ENCODE results near the gene HECW1. TPM values are rescaled to one million over a fixed set of nuclear protein-coding genes. Genes with fewer than 3 reads are reported as not detected.

The HECW1 gene
- total RNA-seq, 4 donors from 2014 or later, result 1.2 to 3.9 (median 2.0) TPM

- H3K36me3 ChIP-seq, result no peaks in the 10 kb centered on the region
- H3K4me1 ChIP-seq, result no peaks in the 10 kb centered on the region
- H3K27me3 ChIP-seq, result no peaks in the 10 kb centered on the region
- H3K9me3 ChIP-seq, result no peaks in the 10 kb centered on the region
- no peak overlapping the region for H3K27ac ChIP-seq
- intact Hi-C loops (cut with DNase I; ENCODE audit: low total_unique reads), result no loop called here
- no peak for DNase-seq
- no peak for ATAC-seq
- H3K4me3 ChIP-seq, result no peak overlapping the region
- TF ChIP-seq, protein P1, sequence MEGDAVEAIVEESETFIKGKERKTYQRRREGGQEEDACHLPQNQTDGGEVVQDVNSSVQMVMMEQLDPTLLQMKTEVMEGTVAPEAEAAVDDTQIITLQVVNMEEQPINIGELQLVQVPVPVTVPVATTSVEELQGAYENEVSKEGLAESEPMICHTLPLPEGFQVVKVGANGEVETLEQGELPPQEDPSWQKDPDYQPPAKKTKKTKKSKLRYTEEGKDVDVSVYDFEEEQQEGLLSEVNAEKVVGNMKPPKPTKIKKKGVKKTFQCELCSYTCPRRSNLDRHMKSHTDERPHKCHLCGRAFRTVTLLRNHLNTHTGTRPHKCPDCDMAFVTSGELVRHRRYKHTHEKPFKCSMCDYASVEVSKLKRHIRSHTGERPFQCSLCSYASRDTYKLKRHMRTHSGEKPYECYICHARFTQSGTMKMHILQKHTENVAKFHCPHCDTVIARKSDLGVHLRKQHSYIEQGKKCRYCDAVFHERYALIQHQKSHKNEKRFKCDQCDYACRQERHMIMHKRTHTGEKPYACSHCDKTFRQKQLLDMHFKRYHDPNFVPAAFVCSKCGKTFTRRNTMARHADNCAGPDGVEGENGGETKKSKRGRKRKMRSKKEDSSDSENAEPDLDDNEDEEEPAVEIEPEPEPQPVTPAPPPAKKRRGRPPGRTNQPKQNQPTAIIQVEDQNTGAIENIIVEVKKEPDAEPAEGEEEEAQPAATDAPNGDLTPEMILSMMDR (IDR thresholded peaks at IDR 0.05 in 4 of 5, conservative IDR thresholded peaks at IDR 0.05 in 1 of 5), result peak in 4 of 5 experiments; percentile 30 to 58 (median 36)
- no peak for TF ChIP-seq POLR2A (IDR thresholded peaks at IDR 0.05)
- in situ Hi-C loops (cut with MboI; ENCODE audit: low sequenced_read_pairs in 4 of 4), result no loop called here
Observed at GRCh38 chr7:43439631-43440401, 327.4 kb downstream of the HECW1 start.

DNA sequence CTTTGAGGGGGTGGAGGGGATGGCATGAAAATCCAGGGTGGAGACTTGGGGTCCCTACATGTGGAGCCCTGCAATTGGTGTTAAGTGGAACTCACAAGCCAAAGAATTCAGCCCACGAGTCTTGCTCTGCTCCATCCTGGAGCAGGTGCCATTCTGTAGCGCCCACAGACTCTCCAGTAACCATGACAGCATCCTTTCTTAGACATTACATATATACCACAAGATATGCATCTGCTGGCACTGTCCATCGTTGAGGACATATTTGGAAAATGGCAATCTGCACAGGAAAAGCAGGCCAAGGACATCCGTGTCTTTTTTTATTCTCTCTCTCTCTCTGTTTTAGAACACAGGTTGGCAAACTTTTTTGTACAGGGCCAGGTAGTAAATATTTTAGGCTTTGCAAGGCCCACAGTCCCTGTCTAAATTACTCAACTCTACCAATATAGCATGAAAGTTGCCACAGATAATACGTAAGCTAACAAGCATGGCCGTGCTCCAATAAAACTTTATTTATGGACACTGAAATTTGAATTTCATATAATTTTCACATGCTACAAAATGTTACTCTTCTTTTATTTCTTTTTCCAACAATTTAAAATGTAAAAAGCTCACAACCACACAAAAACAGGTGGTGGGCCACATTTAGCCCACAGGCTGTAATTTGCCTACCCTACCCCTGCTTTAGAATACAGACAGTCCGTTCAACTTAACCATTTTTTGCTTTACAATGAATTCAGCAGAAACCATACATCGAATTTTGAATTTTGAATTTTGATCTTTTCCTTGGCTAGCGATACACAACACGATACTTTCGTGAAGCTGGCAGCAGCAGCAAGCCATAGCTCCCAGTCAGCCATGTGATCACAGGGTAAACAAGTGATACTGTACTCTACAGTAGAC, 329.0 kb downstream of the HECW1 start:
- no peak for ATAC-seq
- DNase-seq, result no peak
- Histone ChIP-seq H3K4me3 (no peak overlapping the region), H3K27ac (no peak overlapping the region), H3K36me3 (no peaks in the 10 kb centered on the region), H3K9me3 (no peaks in the 10 kb centered on the region), H3K4me1 (no peaks in the 10 kb centered on the region), H3K27me3 (no peaks in the 10 kb centered on the region)
- intact Hi-C loops (cut with DNase I; ENCODE audit: low total_unique reads), result no loop called here
- in situ Hi-C loops (cut with MboI; ENCODE audit: low sequenced_read_pairs in 4 of 4), result no loop called here
- no peak for TF ChIP-seq POLR2A (IDR thresholded peaks at IDR 0.05)
- TF ChIP-seq, protein P1 (IDR thresholded peaks at IDR 0.05 in 4 of 5, conservative IDR thresholded peaks at IDR 0.05 in 1 of 5), result no peak

DNA sequence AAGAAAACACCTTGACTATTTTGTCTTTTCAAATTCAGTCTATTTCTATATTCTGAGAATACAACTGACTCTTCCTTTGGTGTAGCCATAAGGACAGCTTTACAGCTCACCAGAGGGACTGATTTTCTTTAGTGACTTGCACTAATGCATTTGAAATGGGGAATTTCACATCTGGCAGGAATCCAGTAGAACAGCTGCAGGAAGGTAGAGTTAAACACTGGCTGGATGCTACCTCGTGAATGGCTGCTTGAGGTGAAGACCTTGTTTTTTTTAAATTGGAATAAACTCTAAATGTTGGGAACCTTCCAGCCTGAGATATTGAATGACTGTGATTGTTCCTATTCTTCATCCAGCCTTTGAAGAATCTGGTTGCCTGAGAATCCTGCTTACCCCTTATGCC, 330.9 kb downstream of the HECW1 start:
- TF ChIP-seq, protein P1 (IDR thresholded peaks at IDR 0.05 in 4 of 5, conservative IDR thresholded peaks at IDR 0.05 in 1 of 5), result no peak
- no peak for TF ChIP-seq POLR2A (IDR thresholded peaks at IDR 0.05)
- Histone ChIP-seq H3K27me3 (no peaks in the 10 kb centered on the region), H3K4me3 (no peak overlapping the region), H3K4me1 (no peaks in the 10 kb centered on the region), H3K27ac (no peak overlapping the region), H3K9me3 (no peaks in the 10 kb centered on the region), H3K36me3 (no peaks in the 10 kb centered on the region)
- ATAC-seq (no peak), DNase-seq (no peak)
- in situ Hi-C loops (cut with MboI; ENCODE audit: low sequenced_read_pairs in 4 of 4) (no loop called here), intact Hi-C loops (cut with DNase I; ENCODE audit: low total_unique reads) (no loop called here)

- no peak for DNase-seq
- H3K4me3 ChIP-seq, result no peak overlapping the region
- ATAC-seq, result no peak
- no peaks in the 10 kb centered on the region for H3K36me3 ChIP-seq
- in situ Hi-C loops (cut with MboI; ENCODE audit: low sequenced_read_pairs in 4 of 4) (no loop called here), intact Hi-C loops (cut with DNase I; ENCODE audit: low total_unique reads) (no loop called here)
- H3K4me1 ChIP-seq, result no peaks in the 10 kb centered on the region
- no peaks in the 10 kb centered on the region for H3K9me3 ChIP-seq
- no peaks in the 10 kb centered on the region for H3K27me3 ChIP-seq
- no peak for TF ChIP-seq POLR2A (IDR thresholded peaks at IDR 0.05)
- TF ChIP-seq, protein P1 (IDR thresholded peaks at IDR 0.05 in 4 of 5, conservative IDR thresholded peaks at IDR 0.05 in 1 of 5), result no peak
- no peak overlapping the region for H3K27ac ChIP-seq
Observed at GRCh38 chr7:43444711-43445578, 332.5 kb downstream of the HECW1 start.
